Stimulated activated CD4-positive, alpha-beta T cell treated with anti-CD3 and anti-CD28 coated beads, Interleukin-15, amount 100 ng/mL, for 48 hours (primary cell): ENCODE data around the gene TSPOAP1.

Experiments used
- DNase-seq, 2 donors: peaks; one replicate each; pipeline ENCODE4 v3.0.0-alpha.2; 2020; ENCODE audit warnings: low read depth in 2 of 2

Gene TSPOAP1

GRCh38 chr17:58363457-58364185, 35.0 kb upstream of the TSPOAP1 start:
- no peak for DNase-seq

DNA sequence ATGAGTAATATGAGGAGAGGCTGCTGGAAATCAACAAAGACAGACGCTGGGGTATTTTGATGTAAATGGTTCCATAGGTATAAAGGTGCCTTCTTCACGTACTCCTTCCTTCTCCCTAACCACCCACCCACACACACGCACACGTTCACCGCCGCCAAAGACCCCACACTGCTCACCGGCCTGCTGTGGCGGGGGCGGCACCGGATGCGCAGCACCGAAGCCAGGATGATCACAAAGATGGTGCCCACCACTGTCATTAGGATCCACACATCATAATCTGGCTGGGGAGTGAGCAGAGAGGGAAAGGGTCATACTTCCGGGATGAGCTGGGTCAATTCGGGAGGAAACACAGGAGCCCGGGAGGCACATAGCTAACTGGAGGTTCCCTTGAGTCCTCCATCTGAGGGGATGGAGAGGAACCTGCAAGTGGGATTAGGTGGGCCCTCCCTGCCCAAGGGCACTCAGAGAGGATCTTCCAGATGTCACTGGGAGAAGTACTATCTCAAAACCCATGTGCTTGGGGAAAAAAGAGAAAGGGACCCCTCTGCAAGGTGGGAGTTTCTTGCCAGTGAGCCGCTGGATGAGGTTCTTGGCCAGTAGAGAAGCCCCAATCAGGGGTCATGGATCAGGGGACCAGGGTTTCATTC, 33.9 kb upstream of the TSPOAP1 start:
- DNase-seq = no peak

DNA sequence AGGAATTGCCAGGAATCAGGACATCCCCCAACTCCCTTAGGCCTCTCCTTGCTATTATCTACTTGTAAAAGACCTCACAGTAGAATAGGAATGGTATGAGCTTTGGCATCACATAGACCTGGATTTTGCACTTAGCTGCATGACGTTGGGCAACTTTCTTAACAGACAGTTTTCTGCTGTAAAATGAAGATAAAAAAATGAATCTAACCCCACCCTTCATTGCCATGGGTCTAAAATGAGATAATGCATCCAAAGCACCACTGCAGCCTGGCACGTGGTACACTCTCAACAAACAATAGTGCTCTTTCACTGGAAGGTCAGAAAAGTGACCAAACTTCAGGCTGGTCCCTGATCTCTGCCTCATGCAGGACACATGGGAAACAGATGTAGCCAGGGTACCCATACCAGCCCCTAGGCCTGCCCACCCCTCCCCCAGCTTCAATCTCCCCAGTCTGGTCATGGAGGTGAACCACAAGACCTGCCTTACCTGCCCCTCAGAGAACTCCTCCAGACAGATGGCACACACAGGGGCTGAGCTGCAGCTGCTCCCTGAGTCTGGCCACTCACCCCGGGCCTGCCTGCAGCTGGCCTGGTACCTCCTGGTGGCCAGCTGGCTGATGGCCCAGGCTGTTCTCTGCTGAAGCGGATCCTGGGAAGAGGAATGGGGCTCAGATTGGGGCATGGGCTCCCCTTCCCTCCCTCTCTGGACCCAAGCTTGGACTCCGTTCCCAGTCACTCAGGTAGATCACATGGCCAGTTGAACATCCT, 31.9 kb upstream of the TSPOAP1 start:
- DNase-seq = no peak

DNA sequence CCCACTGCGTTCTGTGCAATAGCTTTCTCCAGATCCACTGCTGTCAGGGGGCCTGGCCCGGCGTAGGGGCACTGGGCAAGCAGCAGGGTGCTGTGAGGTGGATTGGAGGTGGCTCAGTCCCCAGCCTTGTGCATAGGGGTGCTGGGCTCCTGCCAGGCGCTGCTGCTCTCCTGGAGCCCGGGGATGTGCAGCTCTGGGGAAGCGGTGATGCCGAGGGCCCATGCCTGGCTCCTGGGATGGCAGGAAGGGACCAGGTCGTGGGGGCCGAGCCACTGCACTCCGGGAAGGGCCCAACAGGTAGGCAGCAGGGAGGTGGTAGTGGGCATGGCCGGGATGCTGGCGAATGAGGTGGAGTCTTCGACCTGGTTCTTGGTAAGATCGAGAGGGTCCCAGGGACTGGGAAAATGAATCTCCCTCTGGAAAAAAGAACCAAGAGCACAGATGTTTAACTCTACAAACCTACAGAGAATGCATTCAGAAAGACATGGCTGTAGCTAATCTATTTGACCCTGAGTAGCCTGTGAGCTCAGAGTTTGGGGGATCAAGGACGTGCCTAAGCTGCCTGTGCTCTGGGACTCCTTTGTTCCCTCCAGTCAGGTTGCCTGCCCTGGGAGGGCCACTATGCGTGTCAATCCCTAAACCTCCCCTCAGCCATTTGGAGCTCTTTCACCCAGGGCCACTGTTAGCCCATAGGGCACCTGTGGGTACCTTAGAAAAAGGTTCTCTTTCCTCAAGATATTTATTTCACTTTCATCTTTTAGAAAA, 30.0 kb upstream of the TSPOAP1 start:
- no peak for DNase-seq

- DNase-seq = no peak
These were observed 29.0 kb upstream of the TSPOAP1 start for GRCh38 chr17:58357312-58358297.

- DNase-seq = no peak
These were observed 27.6 kb upstream of the TSPOAP1 start for GRCh38 chr17:58356231-58356630.

DNA sequence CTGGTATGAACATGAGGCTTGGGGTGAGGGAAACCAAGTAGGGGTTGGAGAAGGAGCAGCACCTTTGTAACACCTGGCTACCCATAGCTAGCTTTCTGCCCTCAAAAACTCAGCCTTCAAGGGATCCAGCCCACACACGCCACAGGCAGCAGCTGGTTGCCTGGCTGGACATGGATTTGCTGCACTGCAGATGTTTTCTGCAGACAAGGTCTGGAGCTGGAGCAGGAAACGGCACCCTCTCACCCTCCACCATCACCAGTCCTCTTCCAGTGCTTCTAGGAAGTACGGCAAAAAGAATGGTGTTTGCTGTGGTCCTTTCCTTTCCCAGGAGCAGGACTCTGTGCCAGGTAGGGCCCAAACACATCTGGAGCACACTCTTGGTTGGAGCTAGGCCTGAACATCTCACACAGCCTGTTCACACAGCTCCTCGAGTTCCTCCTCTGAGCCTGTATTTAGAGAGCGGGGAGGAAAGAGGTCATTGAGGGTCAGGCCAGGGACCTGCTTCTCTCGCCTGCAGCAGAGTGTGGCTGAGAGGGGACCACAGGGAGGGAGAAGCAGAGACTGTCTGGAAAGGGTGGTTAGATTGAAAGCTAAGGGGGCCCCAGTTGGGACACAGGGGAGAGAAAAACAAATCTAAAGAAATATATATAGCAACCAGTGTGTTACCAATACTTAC, 26.1 kb upstream of the TSPOAP1 start:
- DNase-seq = no peak

DNA sequence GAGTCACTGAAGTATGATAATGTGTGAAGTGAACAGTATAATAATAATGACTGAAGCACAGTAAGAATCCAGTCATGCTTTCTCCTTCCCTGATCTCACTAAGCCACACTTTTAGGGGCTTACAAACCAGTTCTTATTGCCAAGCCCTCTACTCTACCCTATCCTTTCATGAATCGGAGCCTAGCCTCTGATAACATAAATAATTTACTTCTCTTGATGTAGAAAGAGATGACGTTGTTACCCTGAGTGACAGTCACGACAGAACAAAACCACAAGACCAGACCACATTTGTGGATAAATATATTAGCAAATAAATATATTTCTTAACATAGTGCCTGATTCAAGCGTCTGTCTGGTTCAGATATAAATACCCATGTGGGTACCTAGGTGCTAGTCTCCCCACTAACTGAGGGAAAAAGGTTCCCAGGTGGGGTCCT, 24.8 kb upstream of the TSPOAP1 start:
- no peak for DNase-seq

- DNase-seq = no peak
These were observed 24.2 kb upstream of the TSPOAP1 start for GRCh38 chr17:58352596-58353388.

- DNase-seq = peak; percentile 86 to 87
These were observed 23.4 kb upstream of the TSPOAP1 start, which contains the start of gene SUPT4H1 for GRCh38 chr17:58351831-58352595. TSS of gene SUPT4H1 (minus strand) at chr17:58352201. CDS start at chr17:58352135, 66 bp downstream.

GRCh38 chr17:58351182-58351581, 22.6 kb upstream of the TSPOAP1 start:
- DNase-seq = no peak

GRCh38 chr17:58348038-58348437, 19.4 kb upstream of the TSPOAP1 start:
- DNase-seq = no peak

DNA sequence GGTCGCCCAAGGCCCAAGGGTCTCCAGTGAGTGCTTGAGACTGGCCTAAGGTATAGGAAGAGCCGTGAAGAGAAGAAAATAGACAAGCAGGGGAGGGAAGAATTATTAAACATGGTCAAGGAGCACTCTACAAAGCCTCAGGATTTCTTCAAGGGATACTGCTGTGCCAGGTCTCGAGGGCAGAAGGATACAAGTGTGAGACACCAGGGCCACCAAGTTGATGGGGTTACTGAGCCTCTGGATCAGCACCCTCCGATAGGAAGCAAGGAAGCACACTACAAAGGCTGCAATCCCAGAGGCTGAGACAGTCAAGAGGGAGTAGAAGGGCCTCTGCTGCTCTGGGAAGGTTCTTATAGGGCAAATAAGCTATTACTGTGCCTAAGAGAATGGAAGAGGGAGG, 16.9 kb upstream of the TSPOAP1 start:
- no peak for DNase-seq

- DNase-seq = no peak
These were observed 16.2 kb upstream of the TSPOAP1 start for GRCh38 chr17:58344791-58345157.

DNA sequence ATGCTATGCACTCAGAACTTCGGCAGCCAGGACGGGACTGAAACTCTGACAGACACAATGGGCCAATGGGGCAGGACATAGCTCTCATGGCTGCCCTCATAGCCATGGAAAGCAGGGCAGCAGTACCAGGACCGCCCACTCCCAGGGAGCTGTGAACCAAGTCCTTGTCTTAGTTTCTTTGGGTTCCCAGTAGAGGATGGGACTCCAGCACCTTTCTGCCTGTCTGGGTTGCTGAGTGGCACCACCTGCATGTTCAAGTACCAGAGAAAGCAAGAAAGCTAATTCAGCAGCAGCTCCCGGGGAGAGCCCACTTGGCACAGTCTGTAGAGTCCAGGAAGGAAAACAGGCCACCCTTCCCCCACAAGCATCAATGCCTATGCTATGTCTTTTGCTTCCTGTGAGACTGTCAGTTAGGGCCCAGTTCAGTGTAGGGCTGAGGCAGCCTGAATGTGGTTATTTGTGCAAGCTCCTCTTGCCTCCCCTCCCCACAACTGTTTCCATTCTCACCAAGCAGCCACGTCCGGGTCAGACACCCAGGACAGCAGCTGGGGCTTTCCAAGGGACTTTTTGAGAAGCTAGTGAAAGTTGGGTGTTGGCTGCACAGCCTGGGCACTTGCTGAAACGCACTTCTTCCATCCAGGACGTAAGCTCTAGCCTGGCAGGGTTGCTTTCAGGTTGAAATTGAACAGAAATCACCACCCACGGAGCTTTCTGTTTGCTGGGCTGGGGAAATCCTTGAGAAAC, 15.6 kb upstream of the TSPOAP1 start:
- peak; percentile 85 to 91 for DNase-seq

GRCh38 chr17:58343131-58343530, 14.5 kb upstream of the TSPOAP1 start:
- no peak for DNase-seq

- DNase-seq = no peak
These were observed 13.4 kb upstream of the TSPOAP1 start for GRCh38 chr17:58341861-58342475.
